ENCODE results near the gene DAB2.

GRCh38 chr5:39440958-39441624, 16.3 kb upstream of the DAB2 start:
- TF ChIP-seq CTCF (IDR thresholded peaks at IDR 0.05; ENCODE audit: low read depth, low read length, poor library complexity, severe bottlenecking) (no peak), EZH2phosphoT487 (IDR thresholded peaks at IDR 0.05; ENCODE audit: borderline replicate concordance, low read length) (no peak)
